ENCODE results near the gene TEAD3. TPM values are rescaled to one million over a fixed set of nuclear protein-coding genes. Genes with fewer than 3 reads are reported as not detected.

The TEAD3 gene
- total and polyA plus RNA-seq, 2 experiments from 2014 or later: 15.0 to 26.5 TPM

- H3K9me3 Mint-ChIP-seq: no peaks in the 10 kb centered on the region
- H3K27me3 ChIP-seq (ENCODE audit: insufficient read depth): no peaks in the 10 kb centered on the region
- H3F3A ChIP-seq (replicated peaks; ENCODE audit: low read depth): no peaks in the 10 kb centered on the region
- TF ChIP-seq CTCF (conservative IDR thresholded peaks at IDR 0.05; ENCODE audit: low read depth in 2 of 2) (peak in 1 of 2 experiments; percentile 35; a peak in 1 of 4 replicates), CREB1 (CRISPR knock-in tag; IDR thresholded peaks at IDR 0.05; ENCODE audit: low read depth) (no peak), EZH2phosphoT487 (IDR thresholded peaks at IDR 0.05; ENCODE audit: unreplicated experiment) (no peak), ZNF462 (CRISPR knock-in tag; IDR thresholded peaks at IDR 0.05) (no peak), ZNF114 (CRISPR knock-in tag; IDR thresholded peaks at IDR 0.05) (no peak), NANOG (IDR thresholded peaks at IDR 0.05; ENCODE audit: borderline replicate concordance) (no peak), ETS1 (IDR thresholded peaks at IDR 0.05) (no peak)
- H3K27ac Mint-ChIP-seq: no peak overlapping the region; the same call in 1 of the 2 replicates
- H3K79me2 ChIP-seq (replicated peaks; ENCODE audit: insufficient read depth): no peaks in the 10 kb centered on the region
- H4K20me1 ChIP-seq (replicated peaks; ENCODE audit: insufficient read depth): no peaks in the 10 kb centered on the region
- peaks cover 17% of the 10 kb centered on the region for H3K4me1 Mint-ChIP-seq
- no peaks in the 10 kb centered on the region for H3K36me3 Mint-ChIP-seq (ENCODE audit: low read depth)
- H3K4me3 ChIP-seq: no peak overlapping the region
- H3K27ac ChIP-seq (ENCODE audit: low read depth): peak overlapping the region; percentile 34; the same call in 1 of the 2 replicates
- peaks cover 9% of the 10 kb centered on the region for H3K27me3 Mint-ChIP-seq (ENCODE audit: insufficient read depth, low read depth, poor library complexity)
- H3K4me3 Mint-ChIP-seq: no peak overlapping the region
- peak overlapping the region; percentile 15 for H2AFZ ChIP-seq
- no peak overlapping the region for H3K4me2 ChIP-seq
- DNase-seq (ENCODE audit: low spot score) (peak; percentile 23), ATAC-seq (peak; percentile 61)
- no peaks in the 10 kb centered on the region for H3K9me2 ChIP-seq (ENCODE audit: insufficient read depth)
- H3K36me3 ChIP-seq (ENCODE audit: insufficient read depth): no peaks in the 10 kb centered on the region
- peaks cover 7% of the 10 kb centered on the region; the same call in 1 of the 2 replicates for H3K4me1 ChIP-seq (ENCODE audit: insufficient read depth)
Measured at GRCh38 chr6:35544769-35545361, 48.0 kb upstream of the TEAD3 start.

Measured in GM23338 (cell line).